Neutrophil (primary cell): Measurements from ENCODE around the gene DRD3.

Experiments used
- H3K27ac ChIP-seq: fragments of 200-600 bp; sonication (generic); 2 replicates; pipeline ENCODE4 v1.5.1; 2016; ENCODE audit warnings: mild to moderate bottlenecking, moderate library complexity
- H3K27me3 ChIP-seq: fragments of 200-600 bp; sonication (generic); 2 replicates; pipeline ENCODE4 v1.6.0; 2016; ENCODE audit warnings: mild to moderate bottlenecking
- H3K36me3 ChIP-seq: fragments of 200-600 bp; sonication (generic); 2 replicates; pipeline ENCODE4 v1.5.1; 2017
- H3K4me1 ChIP-seq, 2 experiments: fragments of 200-600 bp in 1 of 2; sonication (generic) in 1 of 2; 1 replicate in 1 of 2; 2 replicates in 1 of 2; pipeline versions ENCODE4 v1.5.1 to v1.6.1; 2013 to 2016; ENCODE audit warnings: low read depth in 1 of 2, low read length in 1 of 2, mild to moderate bottlenecking in 1 of 2, moderate library complexity in 1 of 2; ENCODE audit not compliant: control insufficient read depth in 1 of 2, insufficient read depth in 1 of 2
- H3K4me3 ChIP-seq, 2 experiments: fragments of 200-600 bp in 1 of 2; sonication (generic) in 1 of 2; 1 replicate in 1 of 2; 2 replicates in 1 of 2; pipeline ENCODE4 v1.5.1; 2013 to 2016; ENCODE audit warnings: low read depth in 1 of 2, low read length in 1 of 2, mild to moderate bottlenecking in 1 of 2, moderate library complexity in 1 of 2
- H3K9me3 ChIP-seq: fragments of 200-600 bp; sonication (generic); 2 replicates; pipeline ENCODE4 v1.5.1; 2016
- CTCF ChIP-seq: fragments of 200-600 bp; sonication (generic); IDR thresholded peaks from 2 replicates; pipeline ENCODE4 v1.5.1; 2016; ENCODE audit warnings: antibody characterized with exemption

DRD3 gene

DNA sequence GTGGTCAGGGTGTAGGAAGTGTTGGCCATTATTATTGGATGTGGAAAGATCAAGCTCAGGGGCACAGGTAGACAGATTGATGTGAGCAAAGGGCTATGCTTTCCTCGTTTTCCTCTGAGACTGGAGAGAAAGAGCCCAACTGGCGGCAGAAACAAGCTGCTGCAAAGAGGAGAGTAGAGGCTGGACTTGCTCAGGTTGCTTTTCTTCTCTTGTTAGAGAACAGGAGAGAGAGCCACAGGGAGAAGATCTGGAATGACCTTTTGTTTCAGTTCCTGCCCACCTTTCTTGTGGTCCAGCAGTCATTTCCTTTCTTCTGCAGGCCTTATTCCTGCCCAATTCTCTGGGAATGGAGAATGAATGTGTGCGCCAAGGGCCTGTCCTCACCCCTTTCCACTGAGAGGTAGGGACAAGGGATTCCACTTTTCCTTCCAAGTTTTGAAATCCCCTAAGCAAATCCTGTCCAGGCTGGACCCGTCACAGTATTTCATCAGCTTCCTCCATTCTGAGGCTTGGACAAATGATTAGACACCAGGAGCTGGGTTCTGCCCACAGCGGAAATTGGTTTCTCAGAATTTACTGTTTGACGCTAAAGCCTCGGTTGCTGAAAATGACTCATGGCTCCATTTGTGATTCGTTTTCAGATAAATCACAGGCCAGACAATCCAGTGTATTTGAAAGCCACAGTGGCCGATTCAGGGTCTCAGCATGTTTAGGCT, 42.5 kb upstream of the DRD3 start:
- Histone ChIP-seq H3K27me3 (peaks cover 4% of the 10 kb centered on the region), H3K9me3 (no peaks in the 10 kb centered on the region), H3K27ac (no peak overlapping the region), H3K36me3 (no peaks in the 10 kb centered on the region), H3K4me3 (no peak overlapping the region), H3K4me1 (no peaks in the 10 kb centered on the region)
- TF ChIP-seq CTCF, result no peak

GRCh38 chr3:114219741-114220140, 40.9 kb upstream of the DRD3 start:
- Histone ChIP-seq H3K36me3 (no peaks in the 10 kb centered on the region), H3K27me3 (peaks cover 13% of the 10 kb centered on the region), H3K4me1 (no peaks in the 10 kb centered on the region), H3K9me3 (no peaks in the 10 kb centered on the region), H3K27ac (no peak overlapping the region), H3K4me3 (no peak overlapping the region)
- TF ChIP-seq CTCF, result no peak

DNA sequence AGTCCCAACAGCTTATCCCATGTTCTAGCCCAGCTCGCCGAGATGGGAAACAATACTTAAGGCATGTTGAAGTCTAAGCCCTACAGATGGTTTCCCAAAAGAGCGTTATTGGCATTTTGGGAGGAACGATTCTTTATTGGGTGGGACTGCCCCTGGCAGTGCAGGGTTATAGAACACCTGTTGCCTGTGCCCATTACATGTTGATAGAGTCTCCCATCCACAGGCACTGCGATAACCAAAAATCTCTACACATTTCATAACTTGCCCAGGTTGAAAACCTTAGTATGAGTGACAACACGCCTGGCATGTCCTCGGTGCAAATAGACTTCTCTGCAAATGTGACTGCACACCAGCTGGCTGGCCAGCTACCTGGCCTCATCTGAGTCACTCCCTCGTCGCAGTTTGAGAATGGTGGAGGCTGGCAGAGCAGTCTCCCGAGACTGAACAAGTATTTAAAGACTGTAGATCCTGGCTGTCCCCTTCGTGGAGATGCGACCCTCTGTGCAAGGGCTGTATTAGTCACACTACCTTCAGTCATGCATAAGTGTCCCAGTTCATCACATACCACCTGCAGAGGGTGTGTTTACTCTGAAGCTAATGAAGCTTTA, 39.8 kb upstream of the DRD3 start:
- no peak for TF ChIP-seq CTCF
- Histone ChIP-seq H3K27ac (no peak overlapping the region), H3K27me3 (peaks cover 23% of the 10 kb centered on the region), H3K4me3 (no peak overlapping the region), H3K36me3 (no peaks in the 10 kb centered on the region), H3K9me3 (no peaks in the 10 kb centered on the region), H3K4me1 (peaks cover 0 to 5% of the 10 kb centered on the region in 2 experiments)

- Histone ChIP-seq H3K36me3 (no peaks in the 10 kb centered on the region), H3K4me1 (peaks cover 0 to 5% of the 10 kb centered on the region in 2 experiments), H3K4me3 (no peak overlapping the region), H3K9me3 (no peaks in the 10 kb centered on the region), H3K27me3 (peaks cover 26% of the 10 kb centered on the region), H3K27ac (no peak overlapping the region)
- TF ChIP-seq CTCF, result no peak
These were observed 39.2 kb upstream of the DRD3 start for GRCh38 chr3:114218006-114218405.

DNA sequence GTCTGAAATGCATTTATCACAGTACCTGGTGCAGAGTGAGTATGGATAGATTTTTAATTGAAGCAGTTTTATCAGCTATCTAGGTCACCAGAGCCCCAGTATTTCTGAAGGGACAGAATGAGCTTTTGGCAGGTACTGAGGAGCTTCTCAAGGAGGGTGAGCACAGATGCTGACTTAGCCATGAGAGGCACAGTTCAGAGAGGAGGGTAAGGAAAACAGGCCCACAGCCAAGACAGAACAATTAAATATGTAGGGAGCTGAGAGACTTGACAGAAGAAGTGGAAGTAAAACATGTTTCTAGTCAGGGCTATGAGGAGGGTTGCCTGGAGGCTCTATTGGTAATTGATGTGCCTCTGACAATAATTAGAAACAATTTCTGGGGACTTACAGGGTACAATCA, 38.4 kb upstream of the DRD3 start:
- Histone ChIP-seq H3K4me1 (peaks cover 0 to 5% of the 10 kb centered on the region in 2 experiments), H3K4me3 (no peak overlapping the region), H3K9me3 (no peaks in the 10 kb centered on the region), H3K36me3 (no peaks in the 10 kb centered on the region), H3K27me3 (peaks cover 26% of the 10 kb centered on the region), H3K27ac (no peak overlapping the region)
- no peak for TF ChIP-seq CTCF
